IPS-18c (cell line): Measurements from ENCODE around the gene TTC7B.

Experiments
- H3K4me3 ChIP-seq: 2 replicates; pipeline ENCODE4 v1.7.0; 2013; ENCODE audit warnings: low read depth, mild to moderate bottlenecking, low read length, moderate library complexity; ENCODE audit not compliant: insufficient read depth
- H3K9me3 ChIP-seq: one replicate; pipeline ENCODE4 v1.6.1; 2013; ENCODE audit warnings: mild to moderate bottlenecking, low read length, moderate library complexity; ENCODE audit not compliant: control insufficient read depth, insufficient read depth

The TTC7B gene

GRCh38 chr14:90740081-90740480 is 76.1 kb downstream of the TTC7B start:
- H3K9me3 ChIP-seq, result no peaks in the 10 kb centered on the region
- no peak overlapping the region for H3K4me3 ChIP-seq

- no peaks in the 10 kb centered on the region for H3K9me3 ChIP-seq
- H3K4me3 ChIP-seq, result no peak overlapping the region
Measured at GRCh38 chr14:90739318-90740068, 76.7 kb downstream of the TTC7B start.

GRCh38 chr14:90733139-90733808 is 83.0 kb downstream of the TTC7B start:
- Histone ChIP-seq H3K4me3 (no peak overlapping the region), H3K9me3 (no peaks in the 10 kb centered on the region)

GRCh38 chr14:90732718-90733117 is 83.5 kb downstream of the TTC7B start:
- Histone ChIP-seq H3K4me3 (no peak overlapping the region), H3K9me3 (no peaks in the 10 kb centered on the region)

GRCh38 chr14:90732139-90732538 is 84.1 kb downstream of the TTC7B start:
- Histone ChIP-seq H3K4me3 (no peak overlapping the region), H3K9me3 (no peaks in the 10 kb centered on the region)

- H3K9me3 ChIP-seq, result no peaks in the 10 kb centered on the region
- no peak overlapping the region for H3K4me3 ChIP-seq
Measured at GRCh38 chr14:90731487-90731886, 84.7 kb downstream of the TTC7B start.

GRCh38 chr14:90730206-90730766 is 85.9 kb downstream of the TTC7B start:
- Histone ChIP-seq H3K9me3 (no peaks in the 10 kb centered on the region), H3K4me3 (no peak overlapping the region)

- no peaks in the 10 kb centered on the region for H3K9me3 ChIP-seq
- no peak overlapping the region for H3K4me3 ChIP-seq
Measured at GRCh38 chr14:90728951-90729350, 87.3 kb downstream of the TTC7B start.

- H3K4me3 ChIP-seq, result no peak overlapping the region
- no peaks in the 10 kb centered on the region for H3K9me3 ChIP-seq
Measured at GRCh38 chr14:90727082-90727481, 89.1 kb downstream of the TTC7B start.

- Histone ChIP-seq H3K9me3 (no peaks in the 10 kb centered on the region), H3K4me3 (no peak overlapping the region)
Measured at GRCh38 chr14:90726656-90727055, 89.6 kb downstream of the TTC7B start.

- H3K4me3 ChIP-seq, result no peak overlapping the region
- H3K9me3 ChIP-seq, result no peaks in the 10 kb centered on the region
Measured at GRCh38 chr14:90724866-90725265, 91.4 kb downstream of the TTC7B start.

- H3K4me3 ChIP-seq, result no peak overlapping the region
Measured at GRCh38 chr14:90722590-90722989, 93.6 kb downstream of the TTC7B start.

GRCh38 chr14:90721619-90722305 is 94.5 kb downstream of the TTC7B start:
- H3K4me3 ChIP-seq, result no peak overlapping the region
- H3K9me3 ChIP-seq, result no peaks in the 10 kb centered on the region

More at GRCh38 chr14:90722590-90722989, 93.6 kb downstream of the TTC7B start:
- no peaks in the 10 kb centered on the region for H3K9me3 ChIP-seq

GRCh38 chr14:90720832-90721231 is 95.4 kb downstream of the TTC7B start:
- H3K4me3 ChIP-seq, result no peak overlapping the region
- H3K9me3 ChIP-seq, result no peaks in the 10 kb centered on the region

GRCh38 chr14:90720336-90720735 is 95.9 kb downstream of the TTC7B start:
- H3K9me3 ChIP-seq, result no peaks in the 10 kb centered on the region
- no peak overlapping the region for H3K4me3 ChIP-seq

GRCh38 chr14:90717916-90718315 is 98.3 kb downstream of the TTC7B start:
- H3K9me3 ChIP-seq, result no peaks in the 10 kb centered on the region
- no peak overlapping the region for H3K4me3 ChIP-seq

GRCh38 chr14:90715993-90716392 is 100.2 kb downstream of the TTC7B start:
- no peak overlapping the region for H3K4me3 ChIP-seq
- no peaks in the 10 kb centered on the region for H3K9me3 ChIP-seq

GRCh38 chr14:90715495-90715894 is 100.7 kb downstream of the TTC7B start:
- Histone ChIP-seq H3K9me3 (no peaks in the 10 kb centered on the region), H3K4me3 (no peak overlapping the region)
